ENCODE measurements around the gene MKS1.

The MKS1 gene

DNA sequence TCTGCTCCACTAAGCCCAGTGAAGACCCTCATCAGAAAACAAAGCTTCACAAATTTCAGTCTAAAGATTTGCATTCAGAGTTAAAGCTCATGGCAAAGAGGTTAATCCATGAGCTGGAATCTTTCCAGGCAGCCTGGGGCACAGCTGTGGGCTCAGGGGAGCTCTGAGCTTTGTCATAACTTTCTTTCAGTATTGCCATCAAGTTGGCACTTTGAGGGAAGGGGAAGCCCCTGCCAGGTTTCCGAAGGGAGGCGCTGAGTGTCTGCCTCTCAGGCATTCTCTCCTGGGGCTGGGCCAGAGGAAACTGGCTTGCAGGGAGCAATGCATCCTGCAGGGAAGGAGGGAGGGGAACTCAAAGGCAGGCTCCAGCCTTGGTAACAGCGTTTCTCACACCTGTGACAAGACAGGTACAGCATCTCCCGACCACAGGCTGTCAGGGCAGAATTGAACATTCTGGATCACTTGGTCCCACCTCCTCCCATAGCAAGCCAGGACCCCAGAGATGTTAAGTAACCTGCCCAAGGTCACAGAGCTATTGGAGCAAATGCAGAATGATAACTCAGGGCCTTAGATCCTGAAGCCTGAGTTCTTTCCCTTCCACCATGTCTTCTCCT, 23.2 kb upstream of the MKS1 start:
- no peak for DNase-seq

DNA sequence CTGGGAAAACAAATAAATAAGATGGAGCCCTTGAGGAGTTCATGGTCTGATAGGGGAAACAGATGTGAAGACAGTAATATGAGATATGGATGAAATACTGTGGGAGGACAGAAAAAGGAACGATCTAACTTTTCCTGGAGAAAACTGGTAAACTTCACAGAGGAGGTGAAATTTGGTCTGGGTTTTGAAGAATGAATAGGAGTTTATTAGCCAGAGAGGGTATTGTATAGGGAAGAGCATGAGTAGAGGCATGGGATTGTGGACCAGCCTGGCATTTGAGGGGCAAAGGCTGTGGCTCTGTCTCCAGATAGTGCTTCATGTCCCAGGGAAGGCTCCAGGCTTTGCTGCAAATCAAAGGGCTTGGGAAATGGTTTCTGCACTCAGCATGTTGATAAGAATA, 20.9 kb upstream of the MKS1 start:
- DNase-seq, result no peak

DNA sequence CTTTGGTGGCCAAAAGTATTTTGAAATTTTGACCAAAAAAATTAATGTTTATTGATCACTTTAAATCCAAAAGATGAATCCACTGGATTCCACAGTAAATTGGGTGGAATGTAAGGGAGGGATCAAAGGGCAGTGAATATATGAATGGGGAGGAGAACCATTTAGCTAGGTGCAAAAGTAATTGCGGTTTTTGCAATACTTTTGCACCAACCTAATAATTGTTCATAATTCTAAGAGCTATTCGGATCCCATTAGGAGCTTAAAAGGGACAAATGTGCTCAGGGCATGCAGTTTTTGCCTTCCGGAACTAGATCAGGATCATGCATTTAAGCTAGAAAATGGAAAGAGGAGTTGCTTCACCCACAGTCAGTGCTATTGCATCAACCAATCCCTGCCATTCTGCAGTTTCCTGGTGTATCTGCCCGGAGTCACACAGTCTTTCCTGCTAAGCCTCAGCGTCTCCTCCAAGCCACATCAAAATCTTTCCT, 19.1 kb upstream of the MKS1 start, which contains the start of gene LPO:
TSS of gene LPO (plus strand) at position 438 of the 488 bp plus-strand sequence. CDS start 4,396 bp downstream, outside the sequence.
- no peak for DNase-seq

DNA sequence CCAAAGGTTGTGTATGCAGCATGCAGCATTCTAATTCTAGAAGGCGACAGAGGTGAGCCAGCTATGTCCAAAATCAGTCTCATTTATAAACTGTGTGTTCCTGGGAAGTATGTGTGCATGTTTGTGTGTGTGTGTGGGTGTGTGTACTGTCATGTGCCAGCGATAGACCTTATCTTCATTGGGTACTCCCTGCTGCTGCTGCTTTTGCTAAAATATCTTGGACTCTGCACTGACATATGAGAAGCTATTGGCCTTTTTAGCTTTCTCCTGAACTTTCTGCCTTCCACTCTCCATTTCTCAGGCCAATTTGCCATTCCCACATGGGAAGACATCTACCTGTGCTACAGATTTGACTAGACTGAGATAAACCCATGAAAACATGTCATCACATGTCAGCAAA, 17.3 kb upstream of the MKS1 start:
- no peak for DNase-seq

DNA sequence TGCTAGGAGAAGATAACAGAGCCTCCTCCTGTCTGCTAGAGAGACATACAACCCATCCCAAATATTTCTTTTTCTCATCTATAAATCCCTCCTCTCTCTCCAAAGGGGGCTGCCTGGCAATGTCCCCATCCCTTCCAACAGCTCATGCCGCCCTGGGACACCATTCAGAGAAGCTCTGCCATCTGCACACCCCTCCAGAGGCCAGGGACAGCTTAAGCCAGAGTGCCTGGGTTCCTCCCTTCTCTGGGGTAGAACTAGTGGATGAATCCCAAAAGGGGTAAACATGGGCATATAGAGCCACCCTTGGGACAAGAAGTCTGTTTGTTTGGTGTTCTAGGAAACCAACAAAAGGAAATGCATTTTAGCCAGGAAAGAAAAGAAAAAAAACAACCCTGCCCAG, 16.8 kb upstream of the MKS1 start:
- DNase-seq, result no peak

GRCh38 chr17:58234512-58234911, 15.5 kb upstream of the MKS1 start:
- DNase-seq, result no peak

- DNase-seq, result no peak
Observed at GRCh38 chr17:58233543-58233942, 14.5 kb upstream of the MKS1 start.

DNA sequence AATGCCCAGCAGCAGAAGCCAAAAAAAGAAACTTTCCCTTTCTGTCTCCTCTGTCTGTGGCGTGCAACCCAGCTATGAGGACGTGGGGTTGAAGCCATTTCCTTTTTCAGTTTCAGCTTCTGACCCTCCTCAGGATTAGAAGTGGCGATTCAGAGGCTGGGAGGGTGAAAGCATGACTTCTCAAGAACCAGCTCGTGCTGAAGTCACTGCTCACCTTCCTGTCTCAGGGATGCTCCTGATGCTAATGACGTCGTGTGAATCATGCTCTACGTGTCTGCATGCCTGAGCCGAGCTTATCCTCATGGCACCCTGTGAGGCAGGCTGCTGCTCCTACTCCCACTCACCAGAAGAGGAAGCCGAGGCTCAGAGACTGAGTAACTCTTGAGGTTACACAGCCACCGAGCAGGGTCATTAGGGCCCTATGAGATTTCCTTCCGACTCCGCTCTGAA, 13.7 kb upstream of the MKS1 start:
- no peak for DNase-seq

GRCh38 chr17:58231641-58232040, 12.6 kb upstream of the MKS1 start:
- no peak for DNase-seq

DNA sequence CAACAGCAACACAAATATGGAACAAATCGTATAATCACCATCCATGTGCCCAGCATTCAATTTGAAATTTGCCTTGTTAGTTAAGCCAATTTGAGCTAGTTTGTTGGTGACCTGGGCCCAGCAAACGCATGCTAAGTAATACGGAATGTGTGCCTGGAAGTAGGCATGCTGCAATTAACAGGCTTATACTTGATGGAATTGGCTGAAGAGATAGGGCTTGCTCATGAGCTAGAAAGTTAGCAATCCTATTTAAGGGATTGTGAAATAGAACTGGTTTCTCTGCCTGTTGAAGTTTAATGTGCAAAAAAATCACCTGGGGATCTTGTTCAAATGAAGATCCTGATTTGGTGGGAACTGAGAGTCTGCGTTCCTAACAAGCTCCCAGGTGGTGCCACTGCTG, 10.8 kb upstream of the MKS1 start:
- DNase-seq, result no peak

DNA sequence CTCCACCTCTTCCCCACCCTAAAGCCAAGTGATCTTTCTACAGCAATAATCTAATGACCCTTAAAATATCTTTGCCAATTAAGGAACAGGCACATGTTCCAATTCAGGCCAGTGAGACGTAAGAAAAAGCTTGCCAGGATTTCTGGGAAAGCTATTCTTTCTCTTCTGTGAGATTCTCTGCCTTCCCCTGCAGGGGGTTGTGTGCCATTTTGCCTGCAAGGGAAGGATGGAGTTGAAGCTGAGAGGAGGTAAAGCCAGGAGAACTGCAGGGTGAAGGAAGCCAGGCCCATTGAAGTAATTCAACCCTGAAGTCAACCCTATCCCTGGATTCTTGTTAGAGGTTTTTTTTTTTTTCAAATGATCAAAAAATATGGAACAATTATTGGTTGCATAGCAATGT, 10.3 kb upstream of the MKS1 start:
- DNase-seq, result no peak

GRCh38 chr17:58228679-58229078, 9.6 kb upstream of the MKS1 start:
- DNase-seq, result no peak

DNA sequence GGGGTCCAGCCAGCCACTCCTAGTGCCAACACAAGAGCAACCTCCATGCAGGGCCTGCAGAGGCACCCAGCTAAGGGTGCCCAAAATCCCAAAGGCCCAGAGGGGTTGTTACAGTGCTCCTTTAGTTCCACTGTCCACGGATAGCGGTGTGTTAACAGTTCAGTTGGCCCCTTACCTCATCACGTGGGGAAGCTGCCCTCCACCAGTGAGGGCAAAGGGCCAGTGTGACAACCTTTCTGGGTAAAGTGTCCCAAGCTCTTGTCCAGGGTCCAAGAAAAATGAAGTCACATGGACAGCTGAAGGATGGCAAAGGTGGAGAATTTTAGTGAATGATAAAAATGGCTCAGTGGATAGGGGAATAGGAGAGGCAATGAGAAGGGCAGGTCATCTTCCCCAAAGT, 8.7 kb upstream of the MKS1 start:
- DNase-seq, result no peak

GRCh38 chr17:58224315-58224714, 5.3 kb upstream of the MKS1 start:
- DNase-seq, result no peak

DNA sequence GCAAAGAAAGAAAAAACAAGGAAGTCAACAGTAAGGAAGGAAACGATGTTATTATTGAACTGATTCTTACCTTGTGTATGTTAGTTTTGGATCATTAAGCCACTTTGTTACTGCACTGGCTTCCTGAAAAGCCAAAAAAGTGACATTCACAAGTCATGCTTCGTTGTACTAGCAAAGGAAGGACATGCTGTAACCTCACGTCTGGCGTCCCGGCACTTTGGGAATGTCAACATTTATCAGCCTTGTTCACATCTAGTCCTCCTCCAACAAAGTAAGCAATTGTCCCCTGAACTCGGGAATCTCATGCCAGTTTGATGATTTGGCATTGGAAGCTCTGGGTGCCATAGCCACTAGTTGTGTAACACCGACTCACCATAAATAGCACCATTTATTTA, 731 bp upstream of the MKS1 start:
- no peak for DNase-seq

- DNase-seq, result no peak
Observed at GRCh38 chr17:58217766-58218165, 1.3 kb downstream of the MKS1 start.

GRCh38 chr17:58215685-58216084, 3.4 kb downstream of the MKS1 start:
- DNase-seq, result no peak

- no peak for DNase-seq
Observed at GRCh38 chr17:58210922-58211321, 8.1 kb downstream of the MKS1 start.

GRCh38 chr17:58208344-58208743, 10.7 kb downstream of the MKS1 start:
- no peak for DNase-seq

- no peak for DNase-seq
Observed at GRCh38 chr17:58207451-58207850, 11.6 kb downstream of the MKS1 start.

DNA sequence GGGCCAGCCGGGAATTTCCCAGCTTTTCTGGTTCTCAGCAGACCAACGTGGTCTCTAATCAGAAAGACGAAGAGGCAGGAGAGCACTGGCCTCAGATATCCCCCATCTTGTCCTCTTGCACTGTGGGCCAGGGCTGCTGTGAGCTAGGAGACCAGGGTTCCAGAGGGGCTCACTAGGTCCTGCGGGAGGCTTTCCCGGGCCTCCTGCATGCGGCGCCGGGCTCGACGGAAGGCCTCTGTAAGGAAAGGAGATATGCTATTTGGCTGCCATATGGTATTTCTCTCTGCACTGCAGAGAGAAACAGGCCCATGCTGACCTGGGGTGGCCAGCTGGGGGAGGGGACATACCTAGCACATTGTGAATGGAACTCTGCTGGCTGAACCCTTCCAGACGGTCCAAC, 13.1 kb downstream of the MKS1 start:
- DNase-seq, result no peak

DNA sequence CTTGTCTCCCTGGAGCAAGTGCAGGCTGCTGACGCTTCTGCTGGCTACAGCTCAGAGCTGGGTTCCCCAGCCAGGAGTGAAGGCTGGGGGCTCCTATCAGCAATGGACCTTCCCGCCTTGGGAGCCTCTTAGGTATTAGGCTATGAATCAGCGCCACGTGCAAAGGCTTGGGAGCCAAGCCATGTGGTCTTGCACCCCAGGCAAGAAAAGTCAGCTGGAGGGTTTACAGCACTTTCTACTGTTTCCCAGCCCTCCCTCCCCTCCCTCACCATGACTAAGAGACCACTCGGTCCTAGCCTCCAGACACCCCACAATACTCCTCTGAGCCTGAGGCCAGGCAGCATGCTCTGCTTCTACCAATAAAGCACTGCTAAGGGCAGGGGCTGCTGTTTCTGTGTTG, 14.3 kb downstream of the MKS1 start:
- no peak for DNase-seq

- DNase-seq, result no peak
Observed at GRCh38 chr17:58202859-58203258, 16.2 kb downstream of the MKS1 start.

DNA sequence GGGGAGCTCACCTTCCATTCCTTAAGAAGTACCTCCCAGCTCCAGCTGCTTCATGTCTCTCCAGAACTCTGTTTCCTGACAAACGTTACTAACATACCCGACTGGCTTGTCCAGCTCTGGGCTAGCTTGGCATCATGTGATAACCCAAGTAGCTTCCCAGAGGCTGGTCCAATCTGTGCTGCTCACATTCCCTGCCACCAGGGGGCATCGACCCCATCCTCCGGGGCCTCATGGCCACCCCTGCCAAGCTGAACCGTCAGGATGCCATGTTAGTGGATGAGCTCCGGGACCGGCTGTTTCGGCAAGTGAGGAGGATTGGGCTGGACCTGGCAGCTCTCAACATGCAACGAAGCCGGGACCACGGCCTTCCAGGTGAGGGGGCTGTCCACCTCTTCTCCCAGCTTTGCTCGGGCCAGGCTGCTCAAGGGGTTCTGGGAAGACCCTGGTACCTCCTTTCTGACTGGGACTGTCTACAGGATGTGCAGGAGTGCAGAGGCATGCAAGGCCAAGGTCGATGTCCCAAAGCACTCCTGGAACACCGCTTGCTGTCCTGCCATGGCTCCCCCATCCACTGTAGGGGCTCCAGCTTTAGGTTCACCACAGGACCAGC, 18.9 kb downstream of the MKS1 start:
- DNase-seq, result no peak

GRCh38 chr17:58196610-58197009, 22.4 kb downstream of the MKS1 start:
- DNase-seq, result no peak

Data from T1000 (cell line).